OCI-M1 (cell line): ENCODE measurements around the gene ARHGEF1.

Experiments used
- DNase-seq: peaks from one replicate; lab custom pipeline; 2025; lab: John Stamatoyannopoulos, UW

ARHGEF1 gene

DNA sequence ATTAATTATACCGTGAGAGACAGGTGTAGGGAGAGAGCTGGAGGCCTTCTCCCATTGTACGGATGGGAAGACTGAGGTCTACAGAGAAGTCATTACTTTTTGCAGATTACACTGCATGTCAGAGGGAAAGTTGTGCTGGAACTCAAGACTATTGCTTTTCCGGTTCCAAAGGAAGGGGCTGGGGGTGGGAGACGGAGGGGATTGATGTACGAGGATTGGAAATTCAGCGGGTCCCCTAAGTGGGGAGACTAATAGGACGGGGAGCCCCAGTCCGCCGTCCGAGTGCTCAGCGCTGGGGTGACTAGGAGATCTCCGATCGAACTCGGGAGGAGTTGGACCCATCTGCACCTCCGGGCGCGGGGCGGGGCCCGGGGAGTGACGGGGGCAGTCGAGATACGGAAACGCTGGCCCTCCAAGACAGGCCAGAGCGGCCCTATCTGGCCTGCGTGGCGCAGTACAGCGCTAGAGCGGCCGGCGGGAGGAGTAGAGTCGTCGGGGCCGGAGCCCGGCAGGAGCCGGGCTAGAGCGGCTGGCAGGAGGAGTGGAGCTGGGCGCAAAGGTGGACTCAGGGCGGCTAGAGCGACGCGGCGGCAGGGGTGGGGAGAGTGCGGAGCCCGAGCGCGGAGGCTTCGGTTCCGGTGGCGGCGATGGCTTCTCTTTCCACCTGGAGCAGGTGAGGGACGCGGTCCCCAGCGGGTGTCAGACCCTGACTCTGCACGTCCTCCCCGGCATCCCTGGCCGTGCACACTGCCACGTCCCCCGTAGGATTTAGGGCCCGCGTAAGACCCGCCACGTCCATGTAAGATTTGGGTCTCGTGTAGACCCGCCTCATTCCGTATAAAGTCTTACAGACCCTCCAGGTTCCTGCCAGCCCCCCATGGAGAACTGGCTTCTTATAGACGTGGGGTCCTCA, 1.1 kb downstream of the ARHGEF1 start:
- peak; percentile 99 for DNase-seq

DNA sequence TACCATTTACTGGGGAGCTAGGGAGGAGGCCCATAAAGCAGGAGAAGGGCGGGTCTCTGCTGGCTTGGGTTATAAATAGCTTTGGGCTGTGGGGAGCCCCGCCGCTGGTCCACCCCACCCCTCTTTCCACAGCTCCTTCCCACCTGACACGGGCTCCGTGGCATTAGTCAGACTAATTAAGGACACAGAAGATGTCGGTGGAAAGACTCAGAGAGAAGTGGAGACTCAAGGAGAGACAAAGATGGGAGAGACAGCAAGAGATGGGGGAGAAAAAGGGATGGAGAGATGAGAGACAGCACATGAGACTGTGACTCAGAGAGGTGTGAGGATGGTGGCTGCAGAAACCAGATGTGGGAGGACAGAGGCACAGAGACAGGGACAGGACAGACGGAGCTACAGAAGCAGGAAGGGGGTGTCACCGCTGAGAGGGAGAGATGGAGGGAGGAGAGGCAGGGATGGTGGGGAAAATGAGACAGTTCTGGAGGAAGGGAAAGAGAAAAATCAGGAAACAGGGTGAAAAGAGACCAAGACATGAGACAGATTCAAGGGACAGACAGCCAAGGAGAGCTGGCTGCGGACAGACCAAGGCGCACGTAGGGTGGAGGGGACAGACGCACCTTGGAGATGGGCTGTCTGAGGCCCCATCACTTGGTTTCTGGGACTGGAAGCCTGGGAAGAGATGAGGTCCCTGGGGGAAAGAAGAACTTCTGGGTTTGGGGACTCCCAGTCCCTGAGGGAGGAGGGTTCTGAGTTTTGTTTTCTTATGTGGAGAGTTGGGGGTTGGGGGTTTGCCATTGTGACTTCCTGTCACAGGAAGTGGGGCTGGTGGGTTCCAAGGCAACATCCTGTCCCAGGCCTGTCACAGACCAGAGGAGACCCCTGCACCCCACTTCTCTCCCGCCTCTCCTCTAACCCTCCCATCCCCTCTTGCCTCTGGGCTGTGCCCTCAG, 4.1 kb downstream of the ARHGEF1 start:
- no peak for DNase-seq

GRCh38 chr19:41887711-41888382, 4.9 kb downstream of the ARHGEF1 start:
- no peak for DNase-seq

DNA sequence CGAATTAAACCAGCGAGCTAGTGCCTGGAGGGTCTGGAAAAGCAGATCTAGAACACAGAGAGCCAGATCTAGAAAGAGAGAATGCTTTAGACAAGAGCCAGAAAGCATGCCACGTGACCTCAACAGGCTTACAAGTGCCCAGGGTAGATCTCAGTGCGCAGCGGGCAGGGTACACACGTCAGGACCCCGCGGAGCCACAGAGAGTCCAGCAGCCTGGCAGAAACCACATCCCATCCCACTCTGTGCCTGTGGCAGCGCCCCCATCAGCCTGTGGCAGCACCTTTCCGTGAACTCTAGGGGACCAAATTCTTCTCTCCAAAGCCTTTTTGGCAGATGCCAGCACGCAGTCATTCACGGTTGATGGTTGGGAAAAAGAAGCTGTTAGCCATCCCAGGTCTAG, 5.9 kb downstream of the ARHGEF1 start:
- DNase-seq = no peak

DNA sequence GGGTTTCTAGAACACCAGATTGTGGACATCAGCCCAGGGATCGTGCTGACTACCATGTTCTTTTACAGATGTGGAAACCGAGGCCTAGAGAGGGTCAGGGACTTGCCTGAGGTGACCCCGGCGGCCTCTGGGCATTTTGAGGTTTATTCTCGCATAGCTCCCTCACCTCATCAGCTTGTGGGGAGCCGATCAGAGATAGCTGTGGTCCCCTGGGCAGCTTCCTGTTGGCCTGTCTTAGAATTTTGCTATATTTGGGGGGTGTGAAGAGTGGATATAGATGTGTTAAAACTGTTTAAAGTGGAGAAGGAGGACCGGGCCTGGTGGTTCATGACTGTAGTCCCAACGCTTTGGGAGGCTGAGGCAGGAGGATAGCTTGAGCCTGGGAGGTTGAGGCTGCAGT, 6.9 kb downstream of the ARHGEF1 start:
- DNase-seq = no peak

GRCh38 chr19:41890936-41891335, 8.0 kb downstream of the ARHGEF1 start:
- DNase-seq = no peak

GRCh38 chr19:41892173-41892902, 9.4 kb downstream of the ARHGEF1 start:
- DNase-seq = no peak

DNA sequence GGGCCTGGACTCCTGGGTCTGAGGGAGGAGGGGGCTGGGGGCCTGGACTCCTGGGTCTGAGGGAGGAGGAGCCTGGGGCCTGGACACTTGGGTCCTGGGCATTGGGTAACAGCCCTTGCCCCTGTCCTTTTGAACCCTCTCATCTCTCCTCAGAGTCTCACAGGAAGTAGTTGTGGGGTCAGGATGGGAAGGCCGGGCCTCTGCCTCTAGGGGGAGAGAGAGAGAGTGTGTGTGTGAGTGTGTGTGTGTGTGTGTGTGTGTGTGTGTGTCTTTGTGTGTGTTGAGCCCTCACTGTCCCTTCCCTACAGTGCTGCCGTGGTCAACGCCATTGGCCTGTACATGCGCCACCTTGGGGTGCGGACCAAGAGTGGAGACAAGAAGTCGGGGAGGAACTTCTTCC, 10.9 kb downstream of the ARHGEF1 start:
- DNase-seq = peak; percentile 47

DNA sequence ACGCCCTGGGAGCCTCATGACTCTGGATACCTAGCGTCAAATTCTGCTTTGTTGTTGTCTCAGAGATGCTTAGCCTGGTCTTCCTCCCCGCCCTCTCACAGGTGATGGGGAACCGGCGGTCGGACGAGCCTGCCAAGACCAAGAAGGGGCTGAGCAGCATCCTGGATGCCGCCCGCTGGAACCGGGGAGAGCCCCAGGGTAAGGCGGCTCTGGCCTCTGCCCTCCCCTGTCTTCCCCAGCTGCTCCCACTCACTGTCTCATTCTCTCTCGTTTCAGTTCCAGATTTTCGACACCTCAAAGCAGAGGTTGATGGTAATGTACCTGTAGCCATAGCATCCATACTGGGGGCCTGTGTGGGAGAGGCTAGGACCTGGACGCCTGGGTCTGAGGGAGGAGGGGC, 11.4 kb downstream of the ARHGEF1 start:
- DNase-seq = no peak

DNA sequence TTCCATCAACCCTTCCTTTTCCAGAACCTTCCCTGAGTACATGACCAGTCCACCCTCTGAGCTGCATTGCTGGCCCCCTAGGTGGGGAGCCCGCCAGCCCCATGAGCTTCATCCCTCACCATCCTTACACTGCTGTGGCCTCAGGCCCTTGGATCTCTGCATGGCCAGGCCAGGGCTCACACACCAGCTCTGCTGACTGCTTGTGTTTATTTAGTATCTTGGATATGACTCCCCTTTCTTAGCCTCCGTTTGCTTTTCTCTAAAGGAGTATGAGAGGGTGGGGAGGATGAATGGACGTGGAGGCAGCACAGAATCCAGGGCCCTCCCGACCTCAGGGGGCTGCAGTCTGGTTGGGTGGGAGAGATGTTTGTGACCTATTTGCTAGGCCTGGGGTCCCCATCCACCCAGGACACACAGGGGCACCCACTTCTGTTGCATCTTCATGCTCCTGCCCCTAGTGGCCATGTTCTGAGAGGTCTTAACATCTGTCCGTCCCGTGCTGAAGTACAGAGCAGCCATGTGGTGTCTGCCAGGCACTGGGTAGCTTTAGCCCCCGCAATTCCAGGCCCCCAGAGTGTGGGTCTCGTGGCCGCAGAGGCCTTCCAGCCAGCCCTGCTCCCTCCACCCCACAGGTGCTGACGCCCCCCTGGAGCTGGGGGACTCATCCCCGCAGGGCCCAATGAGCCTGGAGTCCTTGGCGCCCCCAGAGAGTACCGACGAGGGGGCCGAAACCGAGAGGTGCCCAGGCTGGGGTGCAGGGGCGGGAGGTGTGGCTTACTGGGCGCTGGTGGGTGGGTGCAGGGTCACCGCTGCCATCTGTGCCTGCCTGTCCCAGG, 13.0 kb downstream of the ARHGEF1 start:
- DNase-seq = no peak

DNA sequence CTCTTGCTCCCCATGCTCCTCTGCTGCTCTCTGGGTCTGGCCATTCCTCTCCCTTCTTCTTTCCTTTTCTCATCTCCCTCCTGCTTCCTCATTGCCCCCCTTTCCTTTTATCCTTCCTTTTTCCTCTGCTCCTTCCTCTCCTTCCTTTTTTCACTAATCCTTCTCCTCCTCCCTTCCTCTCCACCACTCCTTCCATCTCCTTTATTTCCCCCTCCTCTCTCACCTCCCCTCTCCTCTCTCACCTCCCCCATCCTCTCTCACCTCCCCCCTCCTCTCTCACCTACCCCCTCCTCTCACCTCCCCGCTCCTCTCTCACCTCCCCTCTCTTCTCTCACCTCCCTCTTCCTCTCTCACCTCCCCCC, 13.6 kb downstream of the ARHGEF1 start:
- DNase-seq = no peak

- no peak for DNase-seq
These were observed 14.2 kb downstream of the ARHGEF1 start for GRCh38 chr19:41897181-41897580.

DNA sequence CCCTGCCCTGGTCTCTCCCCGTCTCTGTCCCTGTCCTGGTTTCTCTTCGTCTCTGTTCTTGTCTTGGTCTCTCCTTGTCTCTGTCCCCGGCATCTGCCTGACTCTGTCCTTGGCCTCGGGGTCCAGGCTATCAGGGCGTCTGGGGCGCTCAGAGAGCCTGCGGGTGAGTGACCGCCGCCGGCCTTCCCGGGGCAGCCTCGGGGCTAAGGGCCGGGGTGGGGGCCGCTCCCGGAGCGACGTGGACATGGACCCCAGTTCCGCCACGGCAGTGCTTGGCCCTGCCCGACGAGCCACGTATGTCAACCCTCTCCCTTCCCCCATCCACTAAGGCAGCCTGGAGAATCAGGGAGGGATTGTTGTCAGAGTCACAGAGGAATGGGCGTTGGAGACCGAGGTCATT, 14.8 kb downstream of the ARHGEF1 start:
- DNase-seq = no peak

GRCh38 chr19:41898235-41898634, 15.3 kb downstream of the ARHGEF1 start:
- no peak for DNase-seq

DNA sequence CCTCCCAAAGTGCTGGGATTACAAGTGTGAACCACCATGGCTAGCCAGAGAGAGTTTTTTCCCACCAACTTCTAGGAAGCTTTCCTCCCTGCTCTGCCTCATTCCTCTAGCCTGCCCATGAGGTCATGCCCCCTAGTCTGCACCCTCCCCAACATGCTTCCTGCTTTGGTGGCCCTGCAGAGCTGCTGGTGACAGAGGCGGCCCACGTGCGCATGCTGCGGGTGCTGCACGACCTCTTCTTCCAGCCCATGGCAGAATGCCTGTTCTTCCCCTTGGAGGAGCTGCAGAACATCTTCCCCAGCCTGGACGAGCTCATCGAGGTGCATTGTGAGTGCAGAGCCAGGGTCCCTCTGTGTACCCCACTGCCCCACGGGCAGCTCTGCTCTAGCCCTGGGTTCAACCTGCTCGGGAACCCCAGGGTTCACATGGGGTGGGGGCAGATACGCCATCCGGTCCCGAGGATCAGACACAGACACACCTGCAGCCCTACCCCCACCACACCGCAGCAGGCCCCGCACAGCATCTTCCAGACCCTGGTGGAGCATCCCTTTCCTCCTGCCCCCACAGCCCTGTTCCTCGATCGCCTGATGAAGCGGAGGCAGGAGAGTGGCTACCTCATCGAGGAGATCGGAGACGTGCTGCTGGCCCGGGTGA, 18.9 kb downstream of the ARHGEF1 start:
- DNase-seq = no peak

DNA sequence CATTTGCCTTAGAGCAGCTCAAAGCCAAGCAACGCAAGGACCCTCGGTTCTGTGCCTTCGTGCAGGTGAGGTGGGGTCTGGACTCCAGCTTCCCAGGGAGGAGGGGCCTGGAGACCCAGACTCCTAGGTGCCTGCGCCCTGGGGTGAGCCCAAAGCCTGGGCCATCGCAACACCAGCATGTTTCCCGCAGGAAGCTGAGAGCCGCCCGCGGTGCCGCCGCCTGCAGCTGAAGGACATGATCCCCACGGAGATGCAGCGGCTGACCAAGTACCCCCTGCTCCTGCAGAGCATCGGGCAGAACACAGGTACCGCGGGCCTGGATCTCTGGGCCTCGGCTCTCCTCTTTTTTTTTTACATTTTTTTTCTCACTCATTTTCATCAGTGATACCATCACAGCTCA, 19.6 kb downstream of the ARHGEF1 start:
- no peak for DNase-seq

- no peak for DNase-seq
These were observed 20.4 kb downstream of the ARHGEF1 start for GRCh38 chr19:41903193-41903953.

- DNase-seq = no peak
These were observed 21.3 kb downstream of the ARHGEF1 start for GRCh38 chr19:41904118-41904870.
